OCI-LY3 (cell line): ENCODE results near the gene HASPIN.

Experiments used
- CTCF ChIP-seq: fragments of 200-600, 300-600 bp; sonication (generic); IDR thresholded peaks from 2 replicates; pipeline ENCODE4 v1.5.1; 2014; ENCODE audit warnings: antibody characterized with exemption, low read length, low read depth
- EZH2phosphoT487 ChIP-seq: fragments of 200-600 bp; shearing (Covaris generic); IDR thresholded peaks from 2 replicates; pipeline ENCODE4 v1.6.1; 2018; ENCODE audit warnings: antibody characterized with exemption, mixed run types, low read depth

GRCh38 chr17:3765981-3766380 lies 42.3 kb downstream of the HASPIN start:
- no peak for TF ChIP-seq CTCF
- TF ChIP-seq EZH2phosphoT487: no peak
